Sigmoid colon (tissue), 7 donors: ENCODE data around the gene FNIP2. TPM values are rescaled to one million over a fixed set of nuclear protein-coding genes. Genes with fewer than 3 reads are reported as not detected.
"Not testable (repeated sequence)": the region's sequence is repeated elsewhere in the genome, so short reads cannot be mapped to it uniquely, and the experiment has no call there.

Source experiments
- DNase-seq: peaks from one replicate; pipeline ENCODE4 v3.0.0-alpha.2; 2019
- H3K27ac ChIP-seq, 4 donors: fragments of 200-600 bp; sonication (generic); one replicate each; pipeline ENCODE4 v1.5.1; 2016 to 2019; ENCODE audit warnings: mild to moderate bottlenecking in 1 of 4
- H3K27me3 ChIP-seq, 3 donors: fragments of 200-600 bp; sonication (generic); one replicate each; pipeline ENCODE4 v1.5.1; 2019; ENCODE audit warnings: mild to moderate bottlenecking in 1 of 3
- H3K36me3 ChIP-seq, 4 donors: fragments of 200-600 bp; sonication (generic); one replicate each; pipeline ENCODE4 v1.5.1; 2016 to 2019
- H3K4me1 ChIP-seq, 4 donors: fragments of 200-600 bp; sonication (generic); one replicate each; pipeline ENCODE4 v1.5.1; 2017 to 2019
- H3K4me3 ChIP-seq, 4 donors: fragments of 200-600 bp; sonication (generic); one replicate each; pipeline ENCODE4 v1.5.1; 2017 to 2019; ENCODE audit warnings: mild to moderate bottlenecking in 2 of 4, moderate library complexity in 1 of 4
- H3K9me3 ChIP-seq, 4 donors: fragments of 200-600 bp in 3 of 4; sonication (generic) in 3 of 4; one replicate each; pipeline versions ENCODE4 v1.5.1 to v1.6.1; 2013 to 2019
- CTCF ChIP-seq, 4 experiments: fragments of 450-650 bp in 3 of 4; fragments of 200-600 bp in 1 of 4; IDR thresholded peaks; one replicate each; pipeline ENCODE4 v1.5.1; 2016 to 2019; ENCODE audit warnings: antibody characterized with exemption in 4 of 4, mild to moderate bottlenecking in 3 of 4, moderate library complexity in 2 of 4
- EP300 ChIP-seq, 4 donors: sonication (generic); formaldehyde crosslinking; IDR thresholded peaks; one replicate each; pipeline ENCODE4 v1.6.1; 2017; ENCODE audit warnings: antibody characterized with exemption in 4 of 4
- POLR2A ChIP-seq, 2 donors: fragments of 450-650 bp; IDR thresholded peaks; one replicate each; pipeline ENCODE4 v1.6.1; 2016; ENCODE audit warnings: antibody characterized with exemption in 2 of 2, mild to moderate bottlenecking in 2 of 2, moderate library complexity in 2 of 2
- POLR2AphosphoS5 ChIP-seq, 4 donors: sonication (generic); formaldehyde crosslinking; IDR thresholded peaks; one replicate each; pipeline ENCODE4 v1.6.1; 2017; ENCODE audit warnings: antibody characterized with exemption in 4 of 4
- WGBS, 2 donors: extraction: QIAGEN DNeasy Blood & Tissue Kit; methylation state at CpG; one replicate each; pipeline ENCODE4 v1.1.7; 2013; 5-methylcytosine and 5-hydroxymethylcytosine counted together
- intact Hi-C: fragments of 100-400 bp; cut with DNase I; formaldehyde crosslinking; loops from one replicate; pipeline ENCODE4 v1.15.1; 2023
- polyA plus RNA-seq, 3 donors: library from polyadenylated mRNA; stranded (reverse); fragments of 200-250 nt; gene quantifications; one replicate each; pipeline ENCODE4 v1.2.3, GENCODE V29; 2013
- total RNA-seq, 4 donors: library from RNA; depleted of rRNA; stranded (reverse); fragments of >200 nt; gene quantifications; one replicate each; pipeline ENCODE4 v1.1.0, GENCODE V29; 2016
- donor health status: healthy with polysubstance abuse.
- donor health status: Bipolar disorder and iron deficiency.
- donor health status: healthy.

FNIP2 gene
- total and polyA plus RNA-seq, 7 donors = 14.4 to 38.9 (median 35.2) TPM

- no peak overlapping the region for H3K27ac ChIP-seq
- H3K4me3 ChIP-seq = no peak overlapping the region
- TF ChIP-seq POLR2AphosphoS5 (IDR thresholded peaks at IDR 0.05) = no peak
- TF ChIP-seq POLR2A (IDR thresholded peaks at IDR 0.05) = no peak
- TF ChIP-seq EP300 (IDR thresholded peaks at IDR 0.05) = no peak
- no peak for TF ChIP-seq CTCF (IDR thresholded peaks at IDR 0.05)
- no peaks in the 10 kb centered on the region for H3K36me3 ChIP-seq
- H3K4me1 ChIP-seq = peaks cover 0 to 21% (median 3%) of the 10 kb centered on the region in 4 donors
- 97 to 98% methylated on average over 5 of the region's 5 CpGs for WGBS, 2 donors
- H3K9me3 ChIP-seq = no peaks in the 10 kb centered on the region
- intact Hi-C loops = no loop called here
- no peak for DNase-seq
- no peaks in the 10 kb centered on the region for H3K27me3 ChIP-seq
Measured at GRCh38 chr4:158754385-158755180, 14.2 kb upstream of the FNIP2 start.

GRCh38 chr4:158755819-158756218, 13.0 kb upstream of the FNIP2 start:
- intact Hi-C loops, H3K27me3 ChIP-seq, H3K4me1 ChIP-seq, H3K4me3 ChIP-seq, H3K9me3 ChIP-seq, H3K27ac ChIP-seq, DNase-seq, H3K36me3 ChIP-seq: not testable (repeated sequence)
- 92 to 93% methylated on average over 7 of the region's 7 CpGs for WGBS, 2 donors

GRCh38 chr4:158756588-158756987, 12.2 kb upstream of the FNIP2 start:
- intact Hi-C loops = no loop called here
- H3K4me1 ChIP-seq = peaks cover 0 to 9% (median 0%) of the 10 kb centered on the region in 4 donors
- no peaks in the 10 kb centered on the region for H3K36me3 ChIP-seq
- no peak overlapping the region for H3K27ac ChIP-seq
- H3K27me3 ChIP-seq = no peaks in the 10 kb centered on the region
- no peak for DNase-seq
- no peaks in the 10 kb centered on the region for H3K9me3 ChIP-seq
- H3K4me3 ChIP-seq = no peak overlapping the region
- TF ChIP-seq POLR2A (IDR thresholded peaks at IDR 0.05) = no peak
- no peak for TF ChIP-seq CTCF (IDR thresholded peaks at IDR 0.05)
- no peak for TF ChIP-seq POLR2AphosphoS5 (IDR thresholded peaks at IDR 0.05)
- TF ChIP-seq EP300 (IDR thresholded peaks at IDR 0.05) = no peak

- peaks cover 0 to 9% (median 0%) of the 10 kb centered on the region in 4 donors for H3K4me1 ChIP-seq
- no peak overlapping the region for H3K27ac ChIP-seq
- no peaks in the 10 kb centered on the region for H3K9me3 ChIP-seq
- DNase-seq = no peak
- TF ChIP-seq CTCF (IDR thresholded peaks at IDR 0.05) (no peak), EP300 (IDR thresholded peaks at IDR 0.05) (no peak), POLR2A (IDR thresholded peaks at IDR 0.05) (no peak), POLR2AphosphoS5 (IDR thresholded peaks at IDR 0.05) (no peak)
- intact Hi-C loops = no loop called here
- H3K27me3 ChIP-seq = no peaks in the 10 kb centered on the region
- 82 to 84% methylated on average over 4 of the region's 4 CpGs for WGBS, 2 donors
- no peak overlapping the region for H3K4me3 ChIP-seq
- no peaks in the 10 kb centered on the region for H3K36me3 ChIP-seq
Measured at GRCh38 chr4:158758142-158758541, 10.7 kb upstream of the FNIP2 start.

- Histone ChIP-seq H3K36me3 (no peaks in the 10 kb centered on the region), H3K27ac (no peak overlapping the region), H3K9me3 (no peaks in the 10 kb centered on the region), H3K4me3 (no peak overlapping the region), H3K27me3 (no peaks in the 10 kb centered on the region), H3K4me1 (peaks cover 0 to 9% (median 0%) of the 10 kb centered on the region in 4 donors)
- intact Hi-C loops = no loop called here
- TF ChIP-seq POLR2AphosphoS5 (IDR thresholded peaks at IDR 0.05) = no peak
- TF ChIP-seq POLR2A (IDR thresholded peaks at IDR 0.05) = no peak
- TF ChIP-seq EP300 (IDR thresholded peaks at IDR 0.05) = no peak
- TF ChIP-seq CTCF (IDR thresholded peaks at IDR 0.05) = no peak
- WGBS, 2 donors = 96 to 98% methylated on average over 4 of the region's 4 CpGs
- no peak for DNase-seq
Measured at GRCh38 chr4:158758703-158759102, 10.1 kb upstream of the FNIP2 start.

- H3K4me3 ChIP-seq, H3K27ac ChIP-seq, DNase-seq, H3K9me3 ChIP-seq, H3K27me3 ChIP-seq, H3K4me1 ChIP-seq, H3K36me3 ChIP-seq, intact Hi-C loops: not testable (repeated sequence)
- WGBS, 2 donors = 97 to 98% methylated on average over 19 of the region's 20 CpGs
Measured at GRCh38 chr4:158759539-158759938, 9.3 kb upstream of the FNIP2 start.
